GM19238 (cell line): ENCODE data around the gene EVL.
"Not testable (repeated sequence)": the region's sequence is repeated elsewhere in the genome, so short reads cannot be mapped to it uniquely, and the experiment has no call there.

Experiments used
- DNase-seq: peaks from one replicate; pipeline ENCODE4 v3.0.0; 2011; ENCODE audit warnings: low spot score; ENCODE audit not compliant: insufficient read length

EVL gene

GRCh38 chr14:100037353-100037752 lies 27.9 kb upstream of the EVL start:
- DNase-seq: no peak

DNA sequence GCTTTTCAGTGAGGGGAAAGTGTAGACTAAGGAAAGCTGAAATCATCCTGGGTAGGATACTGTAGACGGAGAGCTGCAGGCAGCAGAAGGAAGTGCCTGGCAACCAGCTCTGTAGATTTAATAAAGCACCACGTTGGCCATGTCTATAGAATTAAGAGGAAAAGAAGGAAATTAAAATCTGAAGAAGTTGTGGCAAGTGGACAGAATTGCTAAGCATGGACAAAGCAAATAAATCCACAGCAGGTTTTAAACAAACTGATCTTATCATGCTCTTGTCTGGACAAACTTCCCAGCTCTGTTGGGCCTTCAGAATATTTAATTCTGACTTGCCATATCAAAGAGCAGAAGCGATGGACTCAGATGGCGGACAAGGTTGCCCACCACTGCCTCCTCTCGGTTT lies 27.2 kb upstream of the EVL start:
- DNase-seq: no peak

- DNase-seq: no peak
Observed at GRCh38 chr14:100039903-100040302, 25.3 kb upstream of the EVL start.

- DNase-seq: no peak
Observed at GRCh38 chr14:100041271-100041670, 24.0 kb upstream of the EVL start.

DNA sequence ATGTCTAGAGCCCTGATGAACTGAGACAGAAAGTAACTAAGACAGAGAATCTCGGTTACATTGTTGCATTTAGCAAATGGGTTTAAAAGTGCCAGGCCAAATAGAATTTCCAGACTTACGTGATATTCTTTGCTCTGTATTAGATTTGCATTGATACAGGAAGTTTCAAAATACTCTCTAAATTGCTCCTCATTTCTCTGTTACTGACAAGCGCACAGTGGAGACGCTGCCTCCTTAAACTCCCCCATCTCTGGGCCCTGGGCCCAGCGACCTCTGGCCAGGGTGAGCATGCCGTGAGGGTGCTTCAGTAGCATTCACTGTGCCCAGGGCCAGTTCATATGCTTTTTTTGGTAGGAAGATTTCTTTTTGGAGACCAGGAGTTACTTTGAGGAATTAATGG lies 22.9 kb upstream of the EVL start:
- no peak for DNase-seq

GRCh38 chr14:100045642-100046344 lies 19.4 kb upstream of the EVL start:
- DNase-seq: no peak

DNA sequence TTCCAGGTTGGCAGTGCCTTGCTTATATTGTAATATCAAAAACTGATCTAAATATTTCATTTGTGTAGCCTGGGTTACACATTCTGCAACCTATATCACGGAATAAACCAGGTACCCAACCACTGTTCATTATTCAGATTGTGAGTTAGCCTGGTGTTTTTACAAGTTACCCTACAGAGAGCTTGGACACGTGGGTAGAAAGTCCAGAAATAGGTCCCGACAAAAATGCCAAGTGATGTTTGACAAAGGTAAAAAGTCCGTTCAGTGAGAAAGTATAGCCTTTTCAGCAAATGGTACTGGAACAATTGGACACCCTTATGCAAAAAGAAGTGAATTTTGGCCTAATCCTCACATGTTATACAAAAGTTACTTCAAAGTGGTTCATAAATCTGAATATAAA lies 17.6 kb upstream of the EVL start:
- no peak for DNase-seq

DNA sequence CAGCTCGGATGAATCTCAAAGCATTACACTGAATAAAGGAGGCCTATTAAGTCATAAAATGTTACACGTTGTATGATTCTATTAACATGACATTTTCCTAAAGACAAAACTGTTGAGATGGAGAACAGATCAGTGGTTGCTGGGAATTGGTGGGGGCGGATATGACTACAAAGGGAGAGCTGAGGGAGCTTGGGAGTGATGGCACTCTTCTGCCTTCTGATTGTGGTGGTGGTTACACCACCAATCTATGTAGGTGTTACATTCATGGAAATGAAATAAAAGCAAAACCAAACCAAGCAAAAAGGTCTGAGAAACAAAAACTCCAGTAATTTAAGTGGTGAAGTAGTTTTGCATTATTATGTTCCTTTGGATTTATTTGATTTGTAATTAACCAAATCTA lies 16.4 kb upstream of the EVL start:
- DNase-seq: no peak

GRCh38 chr14:100049220-100049619 lies 16.0 kb upstream of the EVL start:
- no peak for DNase-seq

- DNase-seq: no peak
Observed at GRCh38 chr14:100051103-100051502, 14.1 kb upstream of the EVL start.

- no peak for DNase-seq
Observed at GRCh38 chr14:100051543-100051942, 13.7 kb upstream of the EVL start.

- DNase-seq: no peak
Observed at GRCh38 chr14:100052819-100053218, 12.4 kb upstream of the EVL start.

- DNase-seq: no peak
Observed at GRCh38 chr14:100054316-100055075, 10.7 kb upstream of the EVL start.

DNA sequence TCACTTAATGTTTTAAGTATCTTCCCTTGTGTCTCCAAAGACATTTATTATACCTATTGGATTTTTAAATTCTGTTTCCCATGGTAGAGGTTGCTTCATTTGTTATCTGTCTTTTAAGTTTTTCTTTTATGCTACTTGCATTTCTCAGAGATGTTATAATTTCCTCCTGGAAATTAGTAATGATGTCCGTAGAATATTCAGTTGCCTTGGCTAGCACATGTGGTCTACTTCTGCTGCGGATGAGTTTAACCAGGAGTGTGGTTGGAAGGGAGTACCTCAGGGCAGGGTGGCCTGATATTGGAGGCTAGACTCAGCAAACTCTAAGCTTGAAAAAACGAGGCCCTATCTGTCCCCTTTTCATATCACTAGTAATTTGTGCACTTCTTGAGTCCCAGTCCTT lies 8.8 kb upstream of the EVL start:
- no peak for DNase-seq

DNA sequence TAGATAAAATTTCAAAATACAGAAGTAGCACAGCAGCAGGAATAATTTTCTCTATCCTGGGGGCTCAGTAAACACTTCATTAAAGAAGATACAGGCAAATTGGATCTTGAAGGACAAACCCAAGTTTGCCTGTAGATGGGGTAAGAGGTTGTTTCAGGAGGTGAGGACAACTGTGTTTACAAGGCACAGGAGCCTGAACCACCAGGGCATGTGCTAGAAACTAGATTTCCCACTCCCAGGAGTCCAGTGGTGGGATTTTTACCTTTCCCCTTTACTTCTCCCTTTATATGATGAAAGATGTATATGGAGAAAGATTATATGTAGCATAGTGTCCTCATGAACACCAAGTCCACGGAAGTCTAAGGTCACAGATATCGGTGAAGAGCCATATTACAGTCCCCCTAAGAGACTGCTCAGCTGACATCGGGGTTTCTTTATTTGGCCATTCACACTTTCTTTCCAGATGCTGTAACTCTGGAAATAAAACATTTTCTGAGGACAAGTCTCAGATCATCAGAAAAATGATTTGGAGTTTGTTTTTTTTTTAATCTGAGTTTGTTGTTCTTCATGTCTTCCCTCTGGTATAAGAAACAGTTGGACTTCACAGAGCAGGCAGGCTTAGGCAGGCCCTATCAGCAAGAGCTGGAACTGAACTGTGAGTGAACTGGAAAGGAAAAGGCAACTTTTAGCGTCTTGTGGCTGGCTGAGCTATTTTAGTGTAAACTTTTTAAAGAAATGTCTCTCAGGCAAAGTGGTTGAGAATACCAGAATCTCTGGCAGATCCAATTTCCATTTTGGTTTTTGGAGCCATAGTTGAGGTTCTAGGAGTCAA lies 8.0 kb upstream of the EVL start:
- DNase-seq: peak; percentile 48

DNA sequence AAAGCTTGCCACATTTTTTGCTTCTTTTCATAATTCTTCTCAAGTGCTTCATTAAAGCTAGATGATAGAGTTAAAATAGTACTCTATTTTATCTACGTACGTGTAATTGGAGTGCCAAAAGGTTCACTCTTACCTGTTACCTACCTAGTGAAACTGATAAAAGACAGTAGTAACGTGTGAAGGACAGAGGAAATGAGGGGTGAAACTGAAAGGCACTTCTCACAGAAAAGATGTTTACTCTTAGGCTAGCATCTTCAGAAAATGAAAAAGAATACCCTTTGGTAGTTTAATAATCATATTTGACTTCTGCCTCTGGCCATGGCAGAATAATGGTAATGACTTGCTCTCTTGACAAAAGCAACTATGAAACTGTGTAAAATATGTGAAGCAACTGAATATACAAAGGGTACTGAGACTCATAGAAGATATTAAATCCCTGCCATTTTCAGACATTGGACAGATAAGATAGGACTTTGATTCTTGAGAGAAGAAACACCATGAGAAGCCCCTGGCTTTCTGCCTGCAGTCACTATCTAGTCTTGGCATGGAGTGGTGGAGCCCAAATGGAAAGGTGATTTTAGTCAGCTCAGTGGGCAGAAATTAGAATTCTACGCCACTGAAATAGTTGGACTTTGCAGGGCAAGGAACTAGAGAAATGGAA lies 6.3 kb upstream of the EVL start:
- DNase-seq: no peak

DNA sequence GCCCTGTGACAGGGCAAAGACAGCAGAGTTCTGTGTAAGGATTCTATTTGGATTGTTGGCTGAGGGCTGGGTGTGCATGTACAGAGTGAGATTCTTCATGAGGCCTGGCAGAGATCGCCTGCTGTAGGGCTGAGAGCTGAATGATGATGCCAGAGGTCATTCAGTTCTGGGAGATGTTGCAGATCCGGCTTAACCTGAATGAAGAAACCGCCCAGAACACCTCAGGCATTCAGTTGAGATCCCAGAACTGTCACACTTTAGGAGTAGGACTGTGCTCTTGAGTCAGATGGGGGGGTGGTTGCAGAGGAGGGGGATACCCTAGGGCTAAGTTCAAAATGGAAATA lies 5.8 kb upstream of the EVL start:
- no peak for DNase-seq

DNA sequence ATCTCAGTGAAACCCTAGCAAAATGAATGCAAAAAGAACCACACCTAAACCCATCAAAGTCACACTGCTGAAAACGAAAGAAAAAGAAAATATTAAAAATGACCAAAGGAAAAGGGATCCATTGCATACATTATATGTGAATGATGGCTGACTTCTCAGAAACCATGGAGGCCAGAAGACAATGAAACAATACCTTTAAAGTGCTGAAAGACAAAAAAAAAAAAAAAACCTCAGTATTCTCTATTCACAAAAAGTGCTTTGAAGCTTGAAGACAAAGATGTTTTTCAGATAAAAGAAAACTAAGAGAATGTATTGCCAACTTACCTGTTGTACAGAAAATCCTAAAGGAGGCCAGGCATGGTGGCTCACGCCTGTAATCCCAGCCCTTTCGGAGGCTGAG lies 4.5 kb upstream of the EVL start:
- DNase-seq: no peak

DNA sequence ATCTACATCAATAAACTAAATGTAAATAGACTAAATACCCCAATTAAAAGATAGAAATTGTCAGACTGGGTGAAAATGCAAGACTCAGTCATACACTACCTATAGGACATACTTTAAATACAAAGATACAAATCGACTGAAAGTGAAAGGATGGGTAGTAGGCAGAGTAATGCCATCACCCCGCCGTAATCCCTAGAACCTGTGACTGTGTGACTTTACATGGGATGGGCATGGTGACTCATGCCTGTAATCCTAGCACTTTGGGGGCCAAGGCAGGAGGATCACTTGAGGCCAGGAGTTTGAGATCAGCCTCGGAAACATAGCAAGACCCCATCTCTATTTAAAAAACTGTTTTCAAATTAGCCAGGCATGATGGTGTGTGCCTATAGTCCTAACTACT lies 2.6 kb upstream of the EVL start:
- no peak for DNase-seq

- DNase-seq: no peak
Observed at GRCh38 chr14:100063314-100063941, 1.8 kb upstream of the EVL start.

- not testable (repeated sequence) for DNase-seq
Observed at GRCh38 chr14:100064335-100065092, 708 bp upstream of the EVL start.
